Fibroblast of lung (primary cell): ENCODE measurements around the gene MYRIP.

Experiments used
- CTCF ChIP-seq, 2 donors: IDR thresholded peaks in 1 of 2; conservative IDR thresholded peaks in 1 of 2; 1 replicate in 1 of 2; 2 replicates in 1 of 2; pipeline ENCODE4 v1.5.1; 2011 to 2012; ENCODE audit warnings: low read length in 2 of 2, control low read depth in 1 of 2, inconsistent platforms in 1 of 2, low read depth in 1 of 2, mild to moderate bottlenecking in 1 of 2
- EZH2 ChIP-seq: IDR thresholded peaks from 2 replicates; pipeline ENCODE4 v1.5.1; 2012; ENCODE audit warnings: low read length, control low read depth, mild to moderate bottlenecking; ENCODE audit errors: missing control alignments

- TF ChIP-seq CTCF (conservative IDR thresholded peaks at IDR 0.05 in 1 of 2, IDR thresholded peaks at IDR 0.05 in 1 of 2; ENCODE audit: low read depth in 1 of 2, low read length in 2 of 2) = no peak
- TF ChIP-seq EZH2 = no peak
Measured at GRCh38 chr3:39848365-39848764, 39.0 kb downstream of the MYRIP start.
